Spinal cord (tissue), 10 donors: ENCODE results near the gene PSG4. TPM values are rescaled to one million over a fixed set of nuclear protein-coding genes. Genes with fewer than 3 reads are reported as not detected.
"Not testable (repeated sequence)": the region's sequence is repeated elsewhere in the genome, so short reads cannot be mapped to it uniquely, and the experiment has no call there.

ENCODE experiments used
- DNase-seq, 6 donors: peaks; one replicate each; pipeline versions ENCODE4 v3.0.0 to v3.0.0-alpha.2; 2013 to 2015; ENCODE audit warnings: low spot score in 6 of 6, low read depth in 4 of 6
- H3K27ac ChIP-seq: one replicate; pipeline ENCODE4 v1.5.1; 2013; ENCODE audit warnings: low read depth, low read length, control low read depth
- H3K27me3 ChIP-seq: one replicate; pipeline ENCODE4 v1.6.1; 2013; ENCODE audit warnings: low read length; ENCODE audit not compliant: control insufficient read depth, insufficient read depth
- H3K36me3 ChIP-seq: one replicate; pipeline ENCODE4 v1.6.1; 2013; ENCODE audit warnings: low read length; ENCODE audit not compliant: control insufficient read depth, insufficient read depth
- H3K4me1 ChIP-seq: one replicate; pipeline ENCODE4 v1.6.1; 2013; ENCODE audit warnings: low read length; ENCODE audit not compliant: control insufficient read depth, insufficient read depth
- H3K4me3 ChIP-seq: one replicate; pipeline ENCODE4 v1.5.1; 2013; ENCODE audit warnings: low read depth, low read length, control low read depth
- H3K9me3 ChIP-seq: one replicate; pipeline ENCODE4 v1.6.1; 2013; ENCODE audit warnings: low read length; ENCODE audit not compliant: control insufficient read depth, insufficient read depth
- WGBS: methylation state at CpG from one replicate; pipeline ENCODE4 v1.1.5; 2013; ENCODE audit warnings: missing lambda C conversion rate; ENCODE audit not compliant: insufficient coverage; 5-methylcytosine and 5-hydroxymethylcytosine counted together
- polyA plus RNA-seq, 2 donors: library from polyadenylated mRNA; unstranded; fragments of 120-200 nt; gene quantifications; one replicate each; pipeline ENCODE4 v1.2.1, GENCODE V29; 2013; ENCODE audit not compliant: insufficient read length in 2 of 2
- total RNA-seq, 2 donors: library from RNA; depleted of rRNA in 1 of 2; stranded (reverse); fragments of 120-200 nt in 1 of 2; fragments of >200 nt in 1 of 2; gene quantifications; one replicate each; pipeline versions ENCODE4 v1.2.3 to v1.2.4, GENCODE V29; 2013 to 2014
- donor health status: healthy.

The PSG4 gene
- total and polyA plus RNA-seq, 4 donors: 0.15 to 0.99 (median 0.60) TPM; not detected in 1

DNA sequence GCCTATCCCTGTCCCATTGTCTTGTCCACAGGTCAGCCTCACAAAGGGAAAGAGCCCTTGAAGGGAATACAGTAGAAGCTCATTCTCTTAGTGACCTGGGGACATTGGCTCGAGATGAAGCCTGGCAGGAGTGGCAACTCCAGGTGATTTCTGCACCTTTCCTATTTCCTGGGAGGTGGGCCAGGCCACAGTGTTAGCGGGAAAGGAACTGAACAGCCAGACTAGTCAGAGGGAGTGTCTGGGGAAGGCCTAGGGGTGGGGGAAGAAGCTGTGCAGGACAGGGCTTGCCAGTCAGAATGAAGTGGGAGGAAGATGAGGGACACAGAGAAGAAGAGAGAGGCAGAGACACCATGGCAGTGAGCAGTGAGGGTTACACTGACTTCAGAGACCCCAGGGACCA is 3.5 kb downstream of the PSG4 start:
- H3K27ac ChIP-seq, H3K4me3 ChIP-seq, H3K36me3 ChIP-seq, H3K27me3 ChIP-seq, H3K4me1 ChIP-seq, H3K9me3 ChIP-seq, DNase-seq: not testable (repeated sequence)
- no CpG with 5 or more reads among the region's 2 CpGs for WGBS

GRCh38 chr19:43201337-43201801 is 4.1 kb downstream of the PSG4 start:
- not testable (repeated sequence) for H3K27me3 ChIP-seq, H3K4me3 ChIP-seq, H3K36me3 ChIP-seq, H3K4me1 ChIP-seq, H3K27ac ChIP-seq, H3K9me3 ChIP-seq, DNase-seq
- WGBS: no CpG with 5 or more reads among the region's 7 CpGs

DNA sequence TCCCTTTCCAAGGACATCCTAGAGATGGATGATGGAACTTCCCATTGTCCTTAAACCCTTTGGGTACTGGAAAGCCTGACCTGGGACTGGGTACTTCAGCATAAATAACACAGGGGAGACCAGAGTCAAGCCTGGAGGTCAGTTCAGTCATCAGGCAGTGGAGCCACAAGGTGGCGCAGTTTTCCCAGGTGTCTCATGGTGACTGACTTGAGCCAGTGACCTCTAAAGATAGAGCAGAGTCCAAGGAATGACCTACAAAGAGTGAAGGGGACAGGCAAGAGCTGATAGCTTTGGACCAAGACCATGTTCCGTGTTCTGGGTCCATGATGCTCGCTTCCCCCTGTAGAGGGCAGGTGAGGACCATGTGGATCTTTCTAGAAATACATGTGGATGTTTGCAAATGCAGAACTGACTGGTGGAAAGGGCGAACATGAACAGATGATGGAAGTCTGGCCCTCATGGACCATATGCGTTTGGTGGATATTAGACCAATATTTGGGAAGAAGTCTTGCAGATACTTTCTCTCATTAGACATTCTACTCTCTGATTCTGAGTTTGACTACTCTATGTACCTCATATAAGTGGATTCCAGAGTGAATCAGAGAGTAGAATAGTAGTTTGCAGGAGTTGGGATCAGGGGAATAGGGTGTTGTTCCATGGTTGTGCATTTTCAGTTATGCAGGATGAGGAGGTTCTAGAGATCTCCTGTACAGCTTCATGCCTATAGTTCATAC is 6.6 kb downstream of the PSG4 start:
- not testable (repeated sequence) for DNase-seq, H3K36me3 ChIP-seq
- WGBS: no CpG with 5 or more reads among the region's 5 CpGs

GRCh38 chr19:43197666-43198397 is 7.6 kb downstream of the PSG4 start:
- not testable (repeated sequence) for H3K27ac ChIP-seq, H3K4me3 ChIP-seq, DNase-seq, H3K4me1 ChIP-seq, H3K27me3 ChIP-seq, H3K9me3 ChIP-seq, H3K36me3 ChIP-seq
- WGBS: no CpG with 5 or more reads among the region's 7 CpGs

More for the DNA sequence above, 6.6 kb downstream of the PSG4 start:
- H3K4me3 ChIP-seq, H3K27ac ChIP-seq, H3K9me3 ChIP-seq, H3K4me1 ChIP-seq, H3K27me3 ChIP-seq: not testable (repeated sequence)

DNA sequence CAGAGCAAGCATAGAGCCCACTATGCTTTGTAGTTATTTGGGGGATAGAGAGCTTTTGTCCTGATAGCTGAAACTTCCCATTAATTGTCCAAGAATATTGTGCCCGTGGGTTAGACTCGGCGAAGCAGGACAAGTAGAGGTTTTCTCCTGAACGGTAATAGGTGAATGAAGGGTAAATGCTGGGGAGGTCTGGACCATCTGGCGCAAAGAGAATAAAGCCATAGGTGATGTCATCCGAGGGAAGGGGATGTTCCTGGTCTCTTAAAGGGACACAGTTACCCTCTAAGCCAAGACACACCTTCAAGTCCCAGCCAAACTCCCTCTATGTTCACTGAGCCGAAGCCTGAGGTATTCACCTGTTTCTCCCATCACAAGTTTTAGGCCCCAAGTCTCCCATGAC is 11.0 kb downstream of the PSG4 start:
- not testable (repeated sequence) for H3K9me3 ChIP-seq, H3K36me3 ChIP-seq, DNase-seq, H3K27me3 ChIP-seq, H3K4me3 ChIP-seq, H3K27ac ChIP-seq, H3K4me1 ChIP-seq
- WGBS: 88% methylated on average over 6 of the region's 7 CpGs

DNA sequence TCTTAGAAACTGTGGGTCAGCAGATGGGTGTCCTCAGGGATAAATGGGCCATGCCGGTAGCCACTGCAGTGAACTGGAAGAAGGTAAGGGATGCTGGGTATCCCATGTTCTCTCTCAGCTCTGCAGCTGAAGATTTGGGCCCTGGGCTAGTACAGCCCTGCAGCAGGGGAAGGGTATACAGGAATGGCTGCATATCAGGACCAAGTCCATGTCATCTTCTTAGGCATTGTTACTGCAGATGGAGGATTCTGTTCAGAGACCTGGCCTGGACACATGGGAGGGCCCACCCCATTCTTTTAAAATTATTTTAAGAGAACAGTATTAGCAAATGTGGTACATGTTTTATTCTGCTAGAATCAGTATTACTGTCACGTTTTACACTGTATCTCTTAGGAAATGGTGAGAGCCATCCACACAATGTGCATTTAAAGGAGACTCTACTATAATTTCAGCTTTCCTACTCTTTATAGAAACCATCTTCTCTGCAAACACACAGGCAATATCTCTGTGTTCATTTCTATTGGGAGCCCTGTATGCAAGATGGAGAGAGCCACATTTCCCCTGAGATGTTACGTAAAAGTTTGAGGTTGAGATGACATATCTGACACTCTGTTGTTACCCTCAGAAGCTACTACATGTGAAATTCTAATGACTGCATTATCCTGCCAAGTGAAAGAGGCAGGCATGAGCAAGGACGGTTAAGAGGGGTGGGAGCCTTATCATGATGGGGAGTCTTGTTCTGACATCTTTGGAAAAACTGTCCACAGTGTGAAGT is 12.9 kb downstream of the PSG4 start:
- not testable (repeated sequence) for H3K9me3 ChIP-seq, H3K36me3 ChIP-seq, H3K4me3 ChIP-seq, H3K27ac ChIP-seq, DNase-seq, H3K4me1 ChIP-seq, H3K27me3 ChIP-seq
- 50% methylated on average over 2 of the region's 4 CpGs for WGBS

- H3K9me3 ChIP-seq: not testable (repeated sequence)
Measured at GRCh38 chr19:43188092-43188491, 17.3 kb downstream of the PSG4 start.

GRCh38 chr19:43186311-43186935 is 19.0 kb downstream of the PSG4 start, which contains the start of gene PSG5:
TSS of gene PSG5 (minus strand) at chr19:43186536. CDS start at chr19:43186405, 131 bp downstream.
- not testable (repeated sequence) for DNase-seq, H3K4me3 ChIP-seq, H3K27me3 ChIP-seq, H3K4me1 ChIP-seq, H3K36me3 ChIP-seq, H3K27ac ChIP-seq, H3K9me3 ChIP-seq
- 82% methylated on average over 4 of the region's 7 CpGs for WGBS

More at GRCh38 chr19:43188092-43188491, 17.3 kb downstream of the PSG4 start:
- not testable (repeated sequence) for H3K27me3 ChIP-seq, H3K4me1 ChIP-seq, DNase-seq, H3K27ac ChIP-seq, H3K4me3 ChIP-seq, H3K36me3 ChIP-seq
- WGBS: 100% methylated on average over 2 of the region's 9 CpGs
